Measurements from ENCODE around the gene KCNMB1.

KCNMB1 gene

GRCh38 chr5:170345971-170346370, 43.2 kb downstream of the KCNMB1 start:
- no peak overlapping the region for H3K27ac Mint-ChIP-seq
- no peak overlapping the region for H3K4me3 Mint-ChIP-seq
- no peaks in the 10 kb centered on the region for H3K9me3 Mint-ChIP-seq
- DNase-seq (ENCODE audit: low spot score in 2 of 2) (no peak), ATAC-seq (no peak)
- peaks cover 6% of the 10 kb centered on the region for H3K4me1 Mint-ChIP-seq
- no peaks in the 10 kb centered on the region for H3K36me3 Mint-ChIP-seq

- Mint-ChIP-seq H3K9me3 (no peaks in the 10 kb centered on the region), H3K36me3 (no peaks in the 10 kb centered on the region), H3K4me3 (no peak overlapping the region), H3K27ac (no peak overlapping the region), H3K4me1 (peaks cover 9% of the 10 kb centered on the region)
- ATAC-seq (no peak), DNase-seq (ENCODE audit: low spot score in 2 of 2) (no peak)
These were observed 46.0 kb downstream of the KCNMB1 start for GRCh38 chr5:170343177-170343576.

GRCh38 chr5:170342153-170342725, 46.9 kb downstream of the KCNMB1 start:
- ATAC-seq (no peak), DNase-seq (ENCODE audit: low spot score in 2 of 2) (no peak)
- no peak overlapping the region for H3K4me3 Mint-ChIP-seq
- H3K36me3 Mint-ChIP-seq, result no peaks in the 10 kb centered on the region
- no peak overlapping the region for H3K27ac Mint-ChIP-seq
- H3K4me1 Mint-ChIP-seq, result peaks cover 12% of the 10 kb centered on the region
- H3K9me3 Mint-ChIP-seq, result no peaks in the 10 kb centered on the region

GRCh38 chr5:170341545-170341944, 47.6 kb downstream of the KCNMB1 start:
- DNase-seq (ENCODE audit: low spot score in 2 of 2) (no peak), ATAC-seq (no peak)
- no peak overlapping the region for H3K27ac Mint-ChIP-seq
- no peak overlapping the region for H3K4me3 Mint-ChIP-seq
- no peaks in the 10 kb centered on the region for H3K9me3 Mint-ChIP-seq
- H3K4me1 Mint-ChIP-seq, result peaks cover 19% of the 10 kb centered on the region
- no peaks in the 10 kb centered on the region for H3K36me3 Mint-ChIP-seq

DNA sequence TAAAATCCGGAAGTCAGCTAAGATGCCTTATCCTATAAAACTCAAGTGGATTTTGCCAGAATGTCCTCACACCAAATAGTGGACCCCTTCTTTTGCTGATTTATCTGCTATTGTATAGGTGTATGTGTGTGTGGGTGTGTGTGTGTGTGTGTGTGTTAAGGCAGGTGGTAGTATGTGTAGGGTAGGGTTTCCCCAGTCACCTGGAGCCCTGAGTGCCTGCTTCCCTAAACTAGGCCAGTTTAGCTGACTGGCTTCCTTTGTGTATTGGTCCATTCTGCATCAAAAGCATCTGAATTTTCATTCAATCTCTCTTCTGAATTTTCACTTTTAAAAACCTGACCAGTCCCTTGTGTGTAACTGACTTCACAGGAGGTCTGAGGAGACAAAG, 49.4 kb downstream of the KCNMB1 start:
- H3K27ac Mint-ChIP-seq, result no peak overlapping the region

DNA sequence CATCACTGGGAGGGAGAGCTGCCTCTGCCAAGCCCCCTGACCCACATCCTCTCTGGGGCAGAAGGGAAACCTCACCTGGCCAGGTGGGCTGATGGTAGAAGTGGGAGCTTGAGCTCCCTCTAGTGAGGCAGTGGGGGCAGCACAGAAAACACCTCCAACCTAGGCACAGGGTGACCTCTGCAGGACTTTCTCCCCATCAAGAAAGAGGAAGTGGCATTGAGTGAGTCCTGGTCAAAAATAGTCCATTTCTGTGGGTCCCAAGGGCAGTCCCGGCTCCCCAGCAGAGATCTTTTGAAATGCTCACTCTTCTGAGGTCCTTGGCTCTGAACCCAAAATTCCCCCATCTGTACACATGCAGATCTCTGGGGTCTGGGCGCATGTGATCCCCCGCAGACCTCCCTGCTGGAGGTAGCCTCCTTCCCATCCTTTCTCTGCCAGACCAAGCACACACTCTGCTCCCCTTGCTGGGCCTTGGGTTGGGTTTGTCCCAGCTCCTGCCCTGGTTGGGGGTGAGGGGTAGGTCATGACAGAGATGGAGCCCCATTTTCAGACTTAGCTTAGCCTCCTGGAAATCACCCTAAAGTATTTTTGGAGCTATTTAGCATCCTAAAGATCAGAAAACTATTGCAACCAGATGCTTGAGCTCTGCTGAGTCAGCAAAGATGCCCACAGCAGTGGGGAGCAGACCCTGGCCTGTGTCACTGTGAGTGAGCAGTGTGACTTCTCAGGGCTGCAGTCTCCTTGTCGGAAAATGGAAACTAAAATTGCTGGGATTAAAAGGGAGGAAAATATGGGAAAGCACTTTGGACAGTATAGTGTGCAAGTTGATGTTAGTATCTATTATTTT, 50.0 kb downstream of the KCNMB1 start:
- DNase-seq (ENCODE audit: low spot score in 2 of 2) (peak; percentile 34 to 78), ATAC-seq (peak; percentile 80)
- no peaks in the 10 kb centered on the region for H3K9me3 Mint-ChIP-seq
- H3K4me1 Mint-ChIP-seq, result peaks cover 31% of the 10 kb centered on the region
- H3K27ac Mint-ChIP-seq, result no peak overlapping the region
- no peak overlapping the region for H3K4me3 Mint-ChIP-seq
- H3K36me3 Mint-ChIP-seq, result no peaks in the 10 kb centered on the region

More for the DNA sequence above, 49.4 kb downstream of the KCNMB1 start:
- DNase-seq (ENCODE audit: low spot score in 2 of 2) (no peak), ATAC-seq (no peak)
- Mint-ChIP-seq H3K4me3 (no peak overlapping the region), H3K36me3 (no peaks in the 10 kb centered on the region), H3K9me3 (no peaks in the 10 kb centered on the region), H3K4me1 (peaks cover 31% of the 10 kb centered on the region)

- Mint-ChIP-seq H3K36me3 (no peaks in the 10 kb centered on the region), H3K4me3 (no peak overlapping the region), H3K27ac (no peak overlapping the region), H3K9me3 (no peaks in the 10 kb centered on the region), H3K4me1 (peaks cover 31% of the 10 kb centered on the region)
- DNase-seq (ENCODE audit: low spot score in 2 of 2) (no peak), ATAC-seq (no peak)
These were observed 50.9 kb downstream of the KCNMB1 start for GRCh38 chr5:170338291-170338690.

- Mint-ChIP-seq H3K9me3 (no peaks in the 10 kb centered on the region), H3K4me3 (no peak overlapping the region), H3K36me3 (no peaks in the 10 kb centered on the region), H3K27ac (peak overlapping the region; percentile 93), H3K4me1 (peaks cover 31% of the 10 kb centered on the region)
- DNase-seq (ENCODE audit: low spot score in 2 of 2), result no peak
- no peak for ATAC-seq
These were observed 52.0 kb downstream of the KCNMB1 start for GRCh38 chr5:170337045-170337733.

DNA sequence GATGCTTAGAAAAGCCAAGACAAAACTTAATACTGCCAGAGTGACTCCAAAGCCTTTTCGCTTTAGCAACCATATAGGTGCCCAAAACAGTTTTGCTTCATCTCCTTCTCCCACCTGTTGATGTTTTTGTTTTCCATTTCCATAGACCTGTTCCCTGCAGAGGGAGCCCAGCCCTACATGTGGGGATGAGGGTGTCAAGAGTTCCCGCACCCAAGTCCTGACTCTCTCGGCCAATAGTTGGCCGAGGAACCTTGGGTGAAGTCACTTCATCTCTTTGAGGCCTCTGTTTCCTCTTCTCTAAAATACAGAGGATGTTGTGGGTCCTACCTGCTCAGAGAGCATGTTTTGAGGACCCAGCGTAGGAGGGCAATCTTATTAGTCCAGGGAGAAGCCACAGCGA, 53.1 kb downstream of the KCNMB1 start:
- H3K36me3 Mint-ChIP-seq, result peaks cover 7% of the 10 kb centered on the region
- DNase-seq (ENCODE audit: low spot score in 2 of 2), result no peak
- H3K4me3 Mint-ChIP-seq, result no peak overlapping the region
- H3K9me3 Mint-ChIP-seq, result no peaks in the 10 kb centered on the region
- no peak for ATAC-seq
- H3K27ac Mint-ChIP-seq, result peak overlapping the region; percentile 93
- H3K4me1 Mint-ChIP-seq, result peaks cover 31% of the 10 kb centered on the region

DNA sequence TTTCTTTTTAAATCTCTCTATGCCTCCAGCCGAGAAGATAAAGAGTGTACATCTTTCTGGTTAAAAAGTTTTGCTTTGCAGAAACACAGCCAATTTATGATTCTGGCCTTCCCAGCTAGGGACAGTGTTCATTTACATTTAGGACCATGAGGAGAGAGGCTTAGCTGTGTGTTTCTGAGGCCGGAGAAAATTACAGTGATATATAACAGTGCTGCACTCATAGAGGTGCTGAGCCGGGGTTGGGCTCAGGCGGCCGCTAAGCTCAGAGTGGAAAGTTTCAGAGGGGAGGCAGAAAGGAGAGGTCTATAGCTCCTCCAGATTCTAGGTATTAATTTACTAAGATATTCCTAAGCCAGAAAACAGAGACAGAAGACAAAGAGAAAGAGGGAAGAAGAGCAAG, 54.5 kb downstream of the KCNMB1 start:
- H3K36me3 Mint-ChIP-seq, result peaks cover 11% of the 10 kb centered on the region
- ATAC-seq (no peak), DNase-seq (ENCODE audit: low spot score in 2 of 2) (no peak)
- H3K9me3 Mint-ChIP-seq, result no peaks in the 10 kb centered on the region
- H3K4me1 Mint-ChIP-seq, result peaks cover 31% of the 10 kb centered on the region
- H3K4me3 Mint-ChIP-seq, result no peak overlapping the region
- H3K27ac Mint-ChIP-seq, result peak overlapping the region; percentile 93

DNA sequence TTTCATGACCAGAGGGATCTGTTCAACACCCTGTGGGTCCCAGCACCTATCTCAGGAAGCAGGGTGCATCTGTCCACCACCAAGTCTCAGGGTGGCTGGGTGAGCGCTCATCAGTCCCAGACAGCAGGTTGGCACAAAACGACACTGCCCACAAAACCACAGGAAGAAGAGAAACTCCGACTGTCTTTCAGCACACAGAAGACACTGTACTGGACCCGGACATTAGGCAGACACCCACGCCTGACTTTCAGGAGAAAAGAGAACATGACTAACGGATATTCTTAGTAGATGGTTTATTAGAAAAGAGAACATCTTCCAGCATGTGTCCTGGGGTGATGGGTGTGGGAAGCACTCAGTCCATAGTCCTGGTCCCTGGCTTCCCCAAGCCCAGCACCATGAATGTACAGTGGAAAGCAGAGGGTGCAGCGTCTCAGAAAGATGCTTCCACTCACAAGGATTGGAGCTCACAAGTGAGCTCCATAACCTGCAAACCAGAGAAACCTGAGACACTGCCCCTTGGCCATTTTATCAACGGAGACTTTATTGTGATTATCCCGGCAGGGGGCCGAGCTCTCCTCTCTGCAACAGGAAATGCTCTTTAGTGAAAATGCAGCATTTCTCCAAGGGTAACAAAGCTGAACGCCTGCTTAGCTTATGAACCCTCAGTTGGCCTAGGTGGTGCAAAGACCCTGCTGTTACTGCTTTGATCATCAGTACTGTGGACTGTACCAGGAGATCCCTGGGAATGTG, 55.8 kb downstream of the KCNMB1 start:
- ATAC-seq (peak; percentile 75), DNase-seq (ENCODE audit: low spot score in 2 of 2) (peak; percentile 41 to 86)
- H3K9me3 Mint-ChIP-seq, result no peaks in the 10 kb centered on the region
- H3K4me3 Mint-ChIP-seq, result no peak overlapping the region
- peak overlapping the region; percentile 93 for H3K27ac Mint-ChIP-seq
- H3K36me3 Mint-ChIP-seq, result peaks cover 11% of the 10 kb centered on the region
- peaks cover 24% of the 10 kb centered on the region for H3K4me1 Mint-ChIP-seq

GRCh38 chr5:170332058-170332457, 57.1 kb downstream of the KCNMB1 start:
- ATAC-seq (no peak), DNase-seq (ENCODE audit: low spot score in 2 of 2) (no peak)
- Mint-ChIP-seq H3K4me3 (no peak overlapping the region), H3K9me3 (no peaks in the 10 kb centered on the region), H3K27ac (no peak overlapping the region), H3K36me3 (peaks cover 11% of the 10 kb centered on the region), H3K4me1 (peaks cover 17% of the 10 kb centered on the region)

- H3K9me3 Mint-ChIP-seq, result no peaks in the 10 kb centered on the region
- H3K4me1 Mint-ChIP-seq, result peaks cover 3% of the 10 kb centered on the region
- H3K27ac Mint-ChIP-seq, result no peak overlapping the region
- no peak overlapping the region for H3K4me3 Mint-ChIP-seq
- ATAC-seq (no peak), DNase-seq (ENCODE audit: low spot score in 2 of 2) (peak in 1 of 2 donors; percentile 72)
- peaks cover 11% of the 10 kb centered on the region for H3K36me3 Mint-ChIP-seq
These were observed 58.6 kb downstream of the KCNMB1 start for GRCh38 chr5:170330568-170331054.

- Mint-ChIP-seq H3K27ac (no peak overlapping the region), H3K9me3 (no peaks in the 10 kb centered on the region), H3K4me1 (no peaks in the 10 kb centered on the region), H3K4me3 (no peak overlapping the region), H3K36me3 (peaks cover 11% of the 10 kb centered on the region)
- ATAC-seq (no peak), DNase-seq (ENCODE audit: low spot score in 2 of 2) (no peak)
These were observed 59.6 kb downstream of the KCNMB1 start for GRCh38 chr5:170329524-170329923.

DNA sequence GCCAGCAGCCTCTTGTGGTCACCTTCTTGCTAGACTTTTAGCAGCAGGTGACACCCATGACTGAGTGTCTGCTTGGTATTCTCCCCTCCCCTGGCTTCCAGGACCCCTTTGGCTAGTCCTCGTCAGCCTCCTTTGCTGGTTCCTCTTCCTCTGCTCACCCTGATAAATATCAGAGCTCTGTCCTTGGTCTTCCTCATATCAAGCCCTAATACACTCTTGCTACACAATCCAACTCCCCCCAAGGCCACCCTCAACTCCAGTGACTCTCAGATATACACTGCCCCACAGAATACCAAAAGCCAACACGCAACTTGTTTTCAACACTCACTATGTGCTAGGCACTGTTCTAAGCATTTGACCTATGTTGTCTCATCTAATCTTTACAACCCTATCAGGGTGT, 61.3 kb downstream of the KCNMB1 start:
- Mint-ChIP-seq H3K4me1 (no peaks in the 10 kb centered on the region), H3K9me3 (no peaks in the 10 kb centered on the region), H3K4me3 (no peak overlapping the region), H3K36me3 (peaks cover 11% of the 10 kb centered on the region), H3K27ac (no peak overlapping the region)
- no peak for ATAC-seq
- no peak for DNase-seq (ENCODE audit: low spot score in 2 of 2)
